Measurements from ENCODE around the gene MAP1LC3A.
A peak's percentile ranks its signal among the peaks of the same experiment; 100 is the strongest.

The MAP1LC3A gene

GRCh38 chr20:34529742-34530141 lies 28.8 kb upstream of the MAP1LC3A start:
- no peak for DNase-seq (ENCODE audit: low read depth in 2 of 2)

- DNase-seq (ENCODE audit: low read depth in 2 of 2) = no peak
These were observed 28.2 kb upstream of the MAP1LC3A start for GRCh38 chr20:34530342-34530741.

GRCh38 chr20:34531608-34532265 lies 26.8 kb upstream of the MAP1LC3A start:
- no peak for DNase-seq (ENCODE audit: low read depth in 2 of 2)

- DNase-seq (ENCODE audit: low read depth in 2 of 2) = no peak
These were observed 26.2 kb upstream of the MAP1LC3A start for GRCh38 chr20:34532320-34532719.

- DNase-seq (ENCODE audit: low read depth in 2 of 2) = no peak
These were observed 25.8 kb upstream of the MAP1LC3A start for GRCh38 chr20:34532756-34533155.

- no peak for DNase-seq (ENCODE audit: low read depth in 2 of 2)
These were observed 23.9 kb upstream of the MAP1LC3A start for GRCh38 chr20:34534391-34535165.

GRCh38 chr20:34535301-34535840 lies 23.1 kb upstream of the MAP1LC3A start:
- no peak for DNase-seq (ENCODE audit: low read depth in 2 of 2)

GRCh38 chr20:34535857-34536256 lies 22.7 kb upstream of the MAP1LC3A start:
- no peak for DNase-seq (ENCODE audit: low read depth in 2 of 2)

GRCh38 chr20:34536798-34537394 lies 21.6 kb upstream of the MAP1LC3A start:
- DNase-seq (ENCODE audit: low read depth in 2 of 2) = peak in 1 of 2 donors; percentile 28

- DNase-seq (ENCODE audit: low read depth in 2 of 2) = no peak
These were observed 20.9 kb upstream of the MAP1LC3A start for GRCh38 chr20:34537651-34538050.

- peak in 1 of 2 donors; percentile 33 for DNase-seq (ENCODE audit: low read depth in 2 of 2)
These were observed 19.8 kb upstream of the MAP1LC3A start for GRCh38 chr20:34538671-34539123.

GRCh38 chr20:34539756-34540155 lies 18.8 kb upstream of the MAP1LC3A start:
- no peak for DNase-seq (ENCODE audit: low read depth in 2 of 2)

- no peak for DNase-seq (ENCODE audit: low read depth in 2 of 2)
These were observed 17.8 kb upstream of the MAP1LC3A start for GRCh38 chr20:34540596-34541263.

GRCh38 chr20:34541264-34541901 lies 17.1 kb upstream of the MAP1LC3A start:
- DNase-seq (ENCODE audit: low read depth in 2 of 2) = no peak

- no peak for DNase-seq (ENCODE audit: low read depth in 2 of 2)
These were observed 16.6 kb upstream of the MAP1LC3A start for GRCh38 chr20:34541917-34542316.

- DNase-seq (ENCODE audit: low read depth in 2 of 2) = no peak
These were observed 16.1 kb upstream of the MAP1LC3A start for GRCh38 chr20:34542439-34542838.

- no peak for DNase-seq (ENCODE audit: low read depth in 2 of 2)
These were observed 15.0 kb upstream of the MAP1LC3A start for GRCh38 chr20:34543463-34544056.

GRCh38 chr20:34544109-34544796 lies 14.3 kb upstream of the MAP1LC3A start:
- no peak for DNase-seq (ENCODE audit: low read depth in 2 of 2)

GRCh38 chr20:34546751-34547181 lies 11.8 kb upstream of the MAP1LC3A start:
- no peak for DNase-seq (ENCODE audit: low read depth in 2 of 2)

GRCh38 chr20:34547844-34548613 lies 10.5 kb upstream of the MAP1LC3A start:
- DNase-seq (ENCODE audit: low read depth in 2 of 2) = no peak

Data from stimulated activated CD4-positive, alpha-beta T cell treated with anti-CD3 and anti-CD28 coated beads, Interleukin-1b, Interleukin-23, amount 100 ng/mL, for 1 hour (primary cell).